GM10266 (cell line): ENCODE measurements around the gene TGM4.

ENCODE experiments used
- DNase-seq: peaks from one replicate; pipeline ENCODE4 v3.0.0; 2012; ENCODE audit errors: extremely low spot score
- TF ChIP-seq, protein P1 (sequence below): IDR thresholded peaks from 2 replicates; pipeline ENCODE4 v1.5.1; 2012; ENCODE audit warnings: mild to moderate bottlenecking, low read depth; ENCODE audit not compliant: control insufficient read depth, insufficient read depth; ENCODE audit errors: missing control alignments

The TGM4 gene

GRCh38 chr3:44913868-44914468 lies 39.6 kb downstream of the TGM4 start:
- TF ChIP-seq, protein P1, sequence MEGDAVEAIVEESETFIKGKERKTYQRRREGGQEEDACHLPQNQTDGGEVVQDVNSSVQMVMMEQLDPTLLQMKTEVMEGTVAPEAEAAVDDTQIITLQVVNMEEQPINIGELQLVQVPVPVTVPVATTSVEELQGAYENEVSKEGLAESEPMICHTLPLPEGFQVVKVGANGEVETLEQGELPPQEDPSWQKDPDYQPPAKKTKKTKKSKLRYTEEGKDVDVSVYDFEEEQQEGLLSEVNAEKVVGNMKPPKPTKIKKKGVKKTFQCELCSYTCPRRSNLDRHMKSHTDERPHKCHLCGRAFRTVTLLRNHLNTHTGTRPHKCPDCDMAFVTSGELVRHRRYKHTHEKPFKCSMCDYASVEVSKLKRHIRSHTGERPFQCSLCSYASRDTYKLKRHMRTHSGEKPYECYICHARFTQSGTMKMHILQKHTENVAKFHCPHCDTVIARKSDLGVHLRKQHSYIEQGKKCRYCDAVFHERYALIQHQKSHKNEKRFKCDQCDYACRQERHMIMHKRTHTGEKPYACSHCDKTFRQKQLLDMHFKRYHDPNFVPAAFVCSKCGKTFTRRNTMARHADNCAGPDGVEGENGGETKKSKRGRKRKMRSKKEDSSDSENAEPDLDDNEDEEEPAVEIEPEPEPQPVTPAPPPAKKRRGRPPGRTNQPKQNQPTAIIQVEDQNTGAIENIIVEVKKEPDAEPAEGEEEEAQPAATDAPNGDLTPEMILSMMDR: peak; percentile 80
- peak; percentile 71 for DNase-seq

- no peak for DNase-seq
- TF ChIP-seq, protein P1: no peak
These were observed 40.5 kb downstream of the TGM4 start for GRCh38 chr3:44914936-44915335.

DNA sequence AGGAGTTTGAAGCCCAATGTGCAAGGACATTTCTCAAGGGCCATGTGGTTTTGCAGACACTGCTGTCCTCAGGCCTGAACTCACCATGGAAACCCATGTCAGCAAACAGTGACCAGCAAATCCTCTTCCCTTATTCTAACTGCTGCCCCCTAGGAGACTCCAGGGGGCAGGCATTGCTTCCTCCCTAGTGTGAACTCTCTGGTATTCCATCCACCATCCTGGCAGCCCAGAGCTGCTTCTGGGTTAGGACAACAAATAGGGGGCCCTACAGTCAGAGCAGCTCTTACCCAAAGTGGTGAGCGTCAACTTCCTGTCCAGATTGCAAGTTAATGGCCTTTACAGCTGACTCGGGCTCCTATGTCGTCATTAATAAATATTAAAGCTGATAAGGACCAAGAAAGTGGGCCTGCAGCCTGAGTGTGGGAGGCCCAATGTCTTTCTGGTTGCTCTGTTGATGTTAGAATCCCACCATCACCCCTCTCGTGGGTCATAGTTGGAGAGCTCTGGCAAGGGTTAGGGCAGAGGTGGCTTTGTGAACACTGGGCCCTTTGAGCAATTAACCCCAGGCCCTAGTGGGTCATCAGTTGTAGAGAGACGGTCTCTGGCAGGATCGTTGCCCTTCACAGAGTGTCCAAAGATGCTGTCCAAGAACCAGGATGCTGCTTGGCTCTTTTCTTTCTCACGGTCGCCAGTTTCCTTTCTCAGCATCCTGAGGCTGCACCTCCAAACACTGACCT lies 41.5 kb downstream of the TGM4 start:
- TF ChIP-seq, protein P1: no peak
- no peak for DNase-seq

DNA sequence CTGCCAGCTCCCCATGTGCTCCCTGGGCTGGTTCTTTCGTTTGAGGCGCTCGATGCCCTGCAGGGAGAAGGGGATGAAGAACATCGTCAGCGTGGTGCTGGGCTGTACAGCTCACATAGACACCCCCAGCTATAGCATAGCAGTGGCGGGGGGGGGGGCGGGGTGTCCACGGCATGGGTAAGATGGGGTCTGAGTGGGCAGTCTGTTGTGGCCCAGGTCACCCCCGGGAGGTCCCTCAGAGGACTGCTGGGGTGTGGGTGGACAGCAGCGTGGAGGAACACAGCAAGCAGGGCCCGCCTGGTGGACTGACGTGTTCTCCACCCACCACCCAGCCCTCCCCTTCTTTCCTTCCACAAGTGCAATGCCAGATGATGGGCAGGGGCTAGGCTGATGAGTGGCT lies 43.7 kb downstream of the TGM4 start:
- TF ChIP-seq, protein P1: no peak
- no peak for DNase-seq

GRCh38 chr3:44918581-44918980 lies 44.2 kb downstream of the TGM4 start:
- DNase-seq: no peak
- TF ChIP-seq, protein P1: no peak

- DNase-seq: no peak
- TF ChIP-seq, protein P1: no peak
These were observed 45.7 kb downstream of the TGM4 start for GRCh38 chr3:44920081-44920480.

- TF ChIP-seq, protein P1: no peak
- no peak for DNase-seq
These were observed 49.4 kb downstream of the TGM4 start for GRCh38 chr3:44923632-44924456.
